Measurements from ENCODE around the gene BEND3.
"Not testable (repeated sequence)": the region's sequence is repeated elsewhere in the genome, so short reads cannot be mapped to it uniquely, and the experiment has no call there.

Gene BEND3

GRCh38 chr6:107114926-107115694 lies at the start of gene BEND3:
Gene BEND3, minus strand, starts transcription at chr6:107115515. Its CDS starts 16,230 bp downstream, at chr6:107099285.
- peak; percentile 62 for DNase-seq (ENCODE audit: low spot score)

GRCh38 chr6:107164299-107164698 lies 49.0 kb upstream of the BEND3 start:
- not testable (repeated sequence) for DNase-seq (ENCODE audit: low spot score)

GRCh38 chr6:107161521-107161920 lies 46.2 kb upstream of the BEND3 start:
- no peak for DNase-seq (ENCODE audit: low spot score)

- DNase-seq (ENCODE audit: low spot score) = no peak
Measured at GRCh38 chr6:107156617-107157016, 41.3 kb upstream of the BEND3 start.

- no peak for DNase-seq (ENCODE audit: low spot score)
Measured at GRCh38 chr6:107154801-107155160, 39.5 kb upstream of the BEND3 start.

GRCh38 chr6:107154131-107154800 lies 39.0 kb upstream of the BEND3 start:
- no peak for DNase-seq (ENCODE audit: low spot score)

GRCh38 chr6:107152638-107153430 lies 37.5 kb upstream of the BEND3 start:
- DNase-seq (ENCODE audit: low spot score) = no peak

GRCh38 chr6:107144666-107145065 lies 29.4 kb upstream of the BEND3 start:
- no peak for DNase-seq (ENCODE audit: low spot score)

GRCh38 chr6:107144014-107144413 lies 28.7 kb upstream of the BEND3 start:
- DNase-seq (ENCODE audit: low spot score) = no peak

GRCh38 chr6:107140581-107140980 lies 25.3 kb upstream of the BEND3 start:
- no peak for DNase-seq (ENCODE audit: low spot score)

GRCh38 chr6:107136324-107136723 lies 21.0 kb upstream of the BEND3 start:
- not testable (repeated sequence) for DNase-seq (ENCODE audit: low spot score)

- not testable (repeated sequence) for DNase-seq (ENCODE audit: low spot score)
Measured at GRCh38 chr6:107135048-107135680, 19.8 kb upstream of the BEND3 start.

- DNase-seq (ENCODE audit: low spot score) = peak; percentile 32
Measured at GRCh38 chr6:107132330-107132954, 17.1 kb upstream of the BEND3 start.

GRCh38 chr6:107129370-107129925 lies 14.1 kb upstream of the BEND3 start:
- no peak for DNase-seq (ENCODE audit: low spot score)

- no peak for DNase-seq (ENCODE audit: low spot score)
Measured at GRCh38 chr6:107128577-107128976, 13.3 kb upstream of the BEND3 start.

GRCh38 chr6:107128175-107128574 lies 12.9 kb upstream of the BEND3 start:
- DNase-seq (ENCODE audit: low spot score) = peak; percentile 42

- no peak for DNase-seq (ENCODE audit: low spot score)
Measured at GRCh38 chr6:107125771-107126170, 10.5 kb upstream of the BEND3 start.

- DNase-seq (ENCODE audit: low spot score) = no peak
Measured at GRCh38 chr6:107124934-107125348, 9.6 kb upstream of the BEND3 start.

- no peak for DNase-seq (ENCODE audit: low spot score)
Measured at GRCh38 chr6:107123501-107123900, 8.2 kb upstream of the BEND3 start.

- no peak for DNase-seq (ENCODE audit: low spot score)
Measured at GRCh38 chr6:107122748-107123147, 7.4 kb upstream of the BEND3 start.

- DNase-seq (ENCODE audit: low spot score) = no peak
Measured at GRCh38 chr6:107121964-107122495, 6.7 kb upstream of the BEND3 start.
